MM.1S (cell line): ENCODE measurements around the gene SPINDOC.

Source experiments
- DNase-seq: peaks from one replicate; pipeline ENCODE4 v3.0.0-alpha.2; 2015
- H2AFZ ChIP-seq: fragments of 300-600 bp; sonication (generic); 2 replicates; pipeline ENCODE4 v1.6.0; 2016; ENCODE audit warnings: antibody characterized with exemption, low read length
- H3F3A ChIP-seq: fragments of 300-600 bp; sonication (generic); 2 replicates; pipeline ENCODE4 v1.6.1; 2016; ENCODE audit warnings: mild to moderate bottlenecking, antibody characterized with exemption, low read length, moderate library complexity, mixed read lengths; ENCODE audit not compliant: insufficient read depth
- H3K27ac ChIP-seq: fragments of 300-600 bp; sonication (generic); 2 replicates; pipeline ENCODE4 v1.5.1; 2016; ENCODE audit warnings: mild to moderate bottlenecking, low read length
- H3K27me3 ChIP-seq: fragments of 300-600 bp; sonication (generic); replicated peaks from 2 replicates; pipeline ENCODE4 v1.6.0; 2016; ENCODE audit warnings: low read length; ENCODE audit not compliant: insufficient read depth
- H3K36me3 ChIP-seq: fragments of 300-600 bp; sonication (generic); replicated peaks from 2 replicates; pipeline ENCODE4 v1.6.1; 2016; ENCODE audit warnings: mild to moderate bottlenecking, low read length, mixed read lengths; ENCODE audit not compliant: insufficient read depth
- H3K4me1 ChIP-seq: fragments of 300-600 bp; sonication (generic); 2 replicates; pipeline ENCODE4 v1.6.1; 2016; ENCODE audit warnings: low read length, mixed read lengths
- H3K4me2 ChIP-seq: fragments of 300-600 bp; sonication (generic); 2 replicates; pipeline ENCODE4 v1.6.0; 2016; ENCODE audit warnings: low read depth, low read length
- H3K4me3 ChIP-seq: fragments of 300-600 bp; sonication (generic); 2 replicates; pipeline ENCODE4 v1.5.1; 2016; ENCODE audit warnings: low read length, mixed read lengths
- H3K79me2 ChIP-seq: fragments of 300-600 bp; sonication (generic); 2 replicates; pipeline ENCODE4 v1.6.1; 2016; ENCODE audit warnings: mixed run types, low read length, mixed read lengths
- H3K9ac ChIP-seq: fragments of 300-600 bp; sonication (generic); 2 replicates; pipeline ENCODE4 v1.6.1; 2016; ENCODE audit warnings: low read length, mixed read lengths
- H3K9me2 ChIP-seq: fragments of 300-600 bp; sonication (generic); replicated peaks from 2 replicates; pipeline ENCODE4 v1.6.1; 2016; ENCODE audit warnings: mild to moderate bottlenecking, low read length, mixed read lengths; ENCODE audit not compliant: insufficient read depth
- H3K9me3 ChIP-seq: fragments of 300-600 bp; sonication (generic); replicated peaks from 2 replicates; pipeline ENCODE4 v1.6.1; 2016; ENCODE audit warnings: mild to moderate bottlenecking, low read length, mixed read lengths; ENCODE audit not compliant: insufficient read depth
- H4K20me1 ChIP-seq: fragments of 300-600 bp; sonication (generic); 2 replicates; pipeline ENCODE4 v1.6.1; 2016; ENCODE audit warnings: mild to moderate bottlenecking, low read length, moderate library complexity, mixed read lengths; ENCODE audit not compliant: insufficient read depth
- EZH2 ChIP-seq: fragments of 300-600 bp; sonication (generic); optimal IDR thresholded peaks from 2 replicates; pipeline ENCODE3; 2017; ENCODE audit warnings: low read depth, mild to moderate bottlenecking, antibody characterized with exemption, low read length, mixed read lengths
- EZH2phosphoT487 ChIP-seq: fragments of 300-600 bp; sonication (generic); IDR thresholded peaks from 2 replicates; pipeline ENCODE4 v1.6.1; 2018; ENCODE audit warnings: antibody characterized with exemption, low read length
- TF ChIP-seq, protein P1 (sequence below): fragments of 300-600 bp; sonication (generic); IDR thresholded peaks from 2 replicates; pipeline ENCODE4 v1.5.1; 2016; ENCODE audit warnings: antibody characterized with exemption, low read length, mixed read lengths

Gene SPINDOC

GRCh38 chr11:63767267-63767564, 46.0 kb upstream of the SPINDOC start:
- H4K20me1 ChIP-seq = no peaks in the 10 kb centered on the region
- peak overlapping the region; percentile 36; the same call in 1 of the 2 replicates for H3K9ac ChIP-seq
- H3K79me2 ChIP-seq = no peaks in the 10 kb centered on the region
- peak overlapping the region; percentile 76 for H3K4me2 ChIP-seq
- TF ChIP-seq EZH2 (no peak), EZH2phosphoT487 (no peak)
- TF ChIP-seq, protein P1, sequence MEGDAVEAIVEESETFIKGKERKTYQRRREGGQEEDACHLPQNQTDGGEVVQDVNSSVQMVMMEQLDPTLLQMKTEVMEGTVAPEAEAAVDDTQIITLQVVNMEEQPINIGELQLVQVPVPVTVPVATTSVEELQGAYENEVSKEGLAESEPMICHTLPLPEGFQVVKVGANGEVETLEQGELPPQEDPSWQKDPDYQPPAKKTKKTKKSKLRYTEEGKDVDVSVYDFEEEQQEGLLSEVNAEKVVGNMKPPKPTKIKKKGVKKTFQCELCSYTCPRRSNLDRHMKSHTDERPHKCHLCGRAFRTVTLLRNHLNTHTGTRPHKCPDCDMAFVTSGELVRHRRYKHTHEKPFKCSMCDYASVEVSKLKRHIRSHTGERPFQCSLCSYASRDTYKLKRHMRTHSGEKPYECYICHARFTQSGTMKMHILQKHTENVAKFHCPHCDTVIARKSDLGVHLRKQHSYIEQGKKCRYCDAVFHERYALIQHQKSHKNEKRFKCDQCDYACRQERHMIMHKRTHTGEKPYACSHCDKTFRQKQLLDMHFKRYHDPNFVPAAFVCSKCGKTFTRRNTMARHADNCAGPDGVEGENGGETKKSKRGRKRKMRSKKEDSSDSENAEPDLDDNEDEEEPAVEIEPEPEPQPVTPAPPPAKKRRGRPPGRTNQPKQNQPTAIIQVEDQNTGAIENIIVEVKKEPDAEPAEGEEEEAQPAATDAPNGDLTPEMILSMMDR = no peak
- 0 out of 2 replicates have a peak, but pooled peaks cover 3% of the 10 kb centered on the region for H3K4me1 ChIP-seq
- no peaks in the 10 kb centered on the region for H3K9me3 ChIP-seq
- H3F3A ChIP-seq = peaks cover 4% of the 10 kb centered on the region; the same call in 1 of the 2 replicates
- H3K4me3 ChIP-seq = peak overlapping the region; percentile 74
- no peaks in the 10 kb centered on the region for H3K36me3 ChIP-seq
- DNase-seq = no peak
- peak overlapping the region; percentile 85 for H2AFZ ChIP-seq
- no peaks in the 10 kb centered on the region for H3K9me2 ChIP-seq
- H3K27me3 ChIP-seq = peaks cover 17% of the 10 kb centered on the region
- H3K27ac ChIP-seq = no peak overlapping the region

DNA sequence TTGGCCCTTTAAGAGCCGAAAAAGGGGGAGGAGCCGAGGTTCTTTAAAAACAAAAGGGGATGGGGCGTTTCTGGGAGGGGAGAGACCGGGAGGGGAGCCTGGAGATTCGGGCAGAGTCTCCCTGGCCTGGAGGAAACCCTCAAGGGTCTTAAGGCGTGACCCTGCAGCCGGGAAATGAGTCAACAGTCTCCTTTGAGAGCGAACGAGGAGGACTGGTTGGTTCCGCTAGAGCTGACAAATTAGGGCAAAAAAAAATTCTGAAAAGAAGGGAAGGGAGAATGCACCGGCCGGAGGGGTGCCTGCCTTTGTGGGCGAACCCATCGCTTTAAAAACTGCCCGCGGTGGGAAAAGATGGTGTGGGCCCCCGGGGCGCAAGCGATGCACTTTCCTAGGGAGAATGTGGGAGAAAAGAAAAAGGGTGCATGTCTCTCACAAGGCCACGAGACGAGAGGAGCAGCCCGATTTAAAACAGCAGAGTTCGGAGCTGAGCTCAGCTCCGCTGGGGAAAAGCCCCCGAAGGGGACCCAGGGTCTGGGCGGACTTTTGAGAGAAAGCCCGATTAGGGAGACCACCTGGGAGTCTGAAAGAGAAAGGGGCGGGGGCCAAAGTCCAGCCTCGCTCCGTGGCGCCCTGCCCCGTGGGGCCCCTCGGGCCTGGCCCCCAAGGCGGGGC, 45.6 kb upstream of the SPINDOC start:
- no peaks in the 10 kb centered on the region for H3K9me3 ChIP-seq
- peak; percentile 48 for DNase-seq
- TF ChIP-seq, protein P1 = no peak
- TF ChIP-seq EZH2 = no peak
- TF ChIP-seq EZH2phosphoT487 = no peak
- H3K9me2 ChIP-seq = no peaks in the 10 kb centered on the region
- H2AFZ ChIP-seq = peak overlapping the region; percentile 85
- peaks cover 4% of the 10 kb centered on the region; the same call in 1 of the 2 replicates for H3F3A ChIP-seq
- H3K4me3 ChIP-seq = peak overlapping the region; percentile 74
- no peaks in the 10 kb centered on the region for H3K36me3 ChIP-seq
- peak overlapping the region; percentile 36; the same call in 1 of the 2 replicates for H3K9ac ChIP-seq
- H3K79me2 ChIP-seq = no peaks in the 10 kb centered on the region
- H3K4me1 ChIP-seq = 0 out of 2 replicates have a peak, but pooled peaks cover 3% of the 10 kb centered on the region
- peak overlapping the region; percentile 76 for H3K4me2 ChIP-seq
- H3K27ac ChIP-seq = no peak overlapping the region
- H3K27me3 ChIP-seq = peaks cover 17% of the 10 kb centered on the region
- no peaks in the 10 kb centered on the region for H4K20me1 ChIP-seq

DNA sequence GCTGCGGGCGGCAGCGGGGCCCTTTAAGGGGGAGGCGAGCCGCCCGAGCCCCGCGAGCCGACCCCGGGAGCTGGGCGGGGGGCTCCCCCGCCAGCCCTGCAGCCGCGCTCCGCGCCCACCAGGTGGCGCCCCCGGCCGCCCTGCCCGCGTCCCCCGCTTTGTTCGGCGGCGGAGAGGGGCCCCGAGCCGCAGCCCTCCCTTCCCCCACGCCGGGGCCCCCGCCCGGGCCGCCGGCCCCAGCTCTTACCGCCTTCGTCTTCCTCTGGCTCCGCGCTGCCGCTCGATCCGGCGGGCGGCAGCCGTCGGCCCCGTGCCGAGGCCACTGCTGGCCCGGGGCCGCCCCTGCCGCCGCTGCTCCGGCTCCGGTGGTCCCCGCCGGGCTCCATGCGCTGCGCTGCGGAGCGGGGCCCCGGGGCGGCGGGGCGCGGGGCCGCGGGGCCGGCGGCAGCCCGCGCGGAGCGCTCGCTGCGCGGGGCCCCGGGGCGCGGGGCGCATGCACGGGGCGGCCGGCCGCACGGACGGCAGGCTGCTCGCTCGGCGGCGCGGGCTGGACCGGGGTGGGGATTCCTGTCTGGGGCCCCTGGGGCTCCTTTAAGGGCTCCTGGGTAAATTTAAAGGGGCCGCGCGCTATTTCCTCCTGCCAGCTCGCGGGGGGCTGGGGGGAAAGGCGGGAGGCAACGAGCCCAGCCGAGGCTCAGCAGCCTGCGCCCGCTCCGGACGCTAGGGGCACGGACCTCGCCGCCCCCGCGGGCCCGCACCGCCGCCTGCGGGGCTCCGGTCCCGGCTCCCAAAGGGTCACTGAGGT, 44.8 kb upstream of the SPINDOC start, which contains the start of gene ZFTA:
TSS of gene ZFTA (minus strand) at position 539 of the 805 bp plus-strand sequence. CDS start at position 386, 153 bp downstream.
- DNase-seq = peak; percentile 63
- H4K20me1 ChIP-seq = no peaks in the 10 kb centered on the region
- H3K9me2 ChIP-seq = no peaks in the 10 kb centered on the region
- no peaks in the 10 kb centered on the region for H3K9me3 ChIP-seq
- peaks cover 17% of the 10 kb centered on the region for H3K27me3 ChIP-seq
- TF ChIP-seq EZH2phosphoT487 = no peak
- TF ChIP-seq, protein P1 = peak; percentile 11; the same call in 1 of the 2 replicates
- TF ChIP-seq EZH2 = no peak
- peak within 1 kb of the TSS; percentile 36; the same call in 1 of the 2 replicates for H3K9ac ChIP-seq
- H2AFZ ChIP-seq = peak within 1 kb of the TSS; percentile 85
- H3K4me1 ChIP-seq = 0 out of 2 replicates have a peak, but pooled peaks cover 3% of the 10 kb centered on the region
- H3K27ac ChIP-seq = no peak within 1 kb of the TSS
- H3K36me3 ChIP-seq = no peaks in the 10 kb centered on the region
- peaks cover 4% of the 10 kb centered on the region; the same call in 1 of the 2 replicates for H3F3A ChIP-seq
- no peaks in the 10 kb centered on the region for H3K79me2 ChIP-seq
- H3K4me2 ChIP-seq = peak within 1 kb of the TSS; percentile 76
- H3K4me3 ChIP-seq = peak within 1 kb of the TSS; percentile 74
